GM23338 (cell line): Measurements from ENCODE around the gene SNX30. TPM values are rescaled to one million over a fixed set of nuclear protein-coding genes. Genes with fewer than 3 reads are reported as not detected.

Experiments
- ETS1 ChIP-seq: IDR thresholded peaks from 2 replicates; pipeline ENCODE4 v1.6.1; 2016; ENCODE audit warnings: antibody characterized with exemption
- EZH2 ChIP-seq: fragments of 200-600 bp; sonication (generic); IDR thresholded peaks from one replicate; pipeline ENCODE4 v1.8.0; 2017; ENCODE audit warnings: antibody characterized with exemption, mild to moderate bottlenecking, low read depth; ENCODE audit not compliant: unreplicated experiment
- JUNB ChIP-seq: IDR thresholded peaks from one replicate; pipeline ENCODE4 v1.6.1; 2016; ENCODE audit warnings: antibody characterized with exemption; ENCODE audit not compliant: unreplicated experiment
- REST ChIP-seq: IDR thresholded peaks from one replicate; pipeline ENCODE4 v1.6.1; 2018; ENCODE audit warnings: antibody characterized with exemption; ENCODE audit not compliant: unreplicated experiment
- STAT1 ChIP-seq: IDR thresholded peaks from one replicate; pipeline ENCODE4 v1.6.1; 2016; ENCODE audit warnings: antibody characterized with exemption; ENCODE audit not compliant: unreplicated experiment
- ZNF114 ChIP-seq: fragments of 250-450 bp; sonication (Bioruptor Pico); IDR thresholded peaks from 2 replicates; pipeline ENCODE4 v1.5.0; 2020; ENCODE audit warnings: mild to moderate bottlenecking, moderate library complexity
- ZNF462 ChIP-seq: fragments of 250-450 bp; sonication (Bioruptor Pico); IDR thresholded peaks from 2 replicates; pipeline ENCODE4 v1.5.0; 2020; ENCODE audit warnings: mild to moderate bottlenecking, moderate library complexity
- polyA plus RNA-seq: library from polyadenylated mRNA; unstranded; fragments of >200 nt; fragmentation: Nextera tagmentation; extraction: Ambion mirVana; gene quantifications from 2 replicates; pipeline ENCODE4 v1.2.1, GENCODE V29; 2016
- total RNA-seq: library from RNA; depleted of rRNA; stranded (reverse); fragments of >200 nt; shearing (Covaris generic); gene quantifications from 2 replicates; pipeline ENCODE4 v1.2.3, GENCODE V29; 2014

The SNX30 gene
- total and polyA plus RNA-seq, 2 experiments from 2014 or later: 2.1 to 17.8 TPM

- TF ChIP-seq ZNF462 (CRISPR knock-in tag): no peak
- TF ChIP-seq REST: no peak
- TF ChIP-seq JUNB: no peak
- no peak for TF ChIP-seq ZNF114 (CRISPR knock-in tag)
- no peak for TF ChIP-seq STAT1
- TF ChIP-seq ETS1: no peak
- TF ChIP-seq EZH2: no peak
These were observed 45.9 kb downstream of the SNX30 start (continued) for GRCh38 chr9:112796485-112796884.
